HG03175 (cell line): ENCODE measurements around the gene TRIM44.
"Not testable (repeated sequence)": the region's sequence is repeated elsewhere in the genome, so short reads cannot be mapped to it uniquely, and the experiment has no call there.

Experiments used
- ATAC-seq: cut with Tn5 transposase; IDR thresholded peaks from one replicate; pipeline ENCODE4 v1.9.1; 2021; ENCODE audit warnings: mild to moderate bottlenecking, moderate library complexity; ENCODE audit not compliant: unreplicated experiment

The TRIM44 gene

GRCh38 chr11:35632301-35632700 lies 30.3 kb upstream of the TRIM44 start:
- no peak for ATAC-seq

GRCh38 chr11:35633827-35634423 lies 28.6 kb upstream of the TRIM44 start:
- no peak for ATAC-seq

- no peak for ATAC-seq
Observed at GRCh38 chr11:35635933-35636332, 26.6 kb upstream of the TRIM44 start.

GRCh38 chr11:35639591-35640179 lies 22.9 kb upstream of the TRIM44 start:
- ATAC-seq = no peak

GRCh38 chr11:35641171-35641897 lies 21.2 kb upstream of the TRIM44 start:
- no peak for ATAC-seq

GRCh38 chr11:35641964-35642363 lies 20.6 kb upstream of the TRIM44 start:
- ATAC-seq = no peak

- no peak for ATAC-seq
Observed at GRCh38 chr11:35647421-35648093, 15.0 kb upstream of the TRIM44 start.

GRCh38 chr11:35650006-35650405 lies 12.6 kb upstream of the TRIM44 start:
- ATAC-seq = no peak

GRCh38 chr11:35650467-35650866 lies 12.1 kb upstream of the TRIM44 start:
- no peak for ATAC-seq

GRCh38 chr11:35651263-35651662 lies 11.3 kb upstream of the TRIM44 start:
- ATAC-seq = no peak

GRCh38 chr11:35652786-35653185 lies 9.8 kb upstream of the TRIM44 start:
- not testable (repeated sequence) for ATAC-seq

GRCh38 chr11:35654711-35655110 lies 7.9 kb upstream of the TRIM44 start:
- no peak for ATAC-seq

- no peak for ATAC-seq
Observed at GRCh38 chr11:35655254-35655653, 7.3 kb upstream of the TRIM44 start.

GRCh38 chr11:35655856-35656255 lies 6.7 kb upstream of the TRIM44 start:
- ATAC-seq = no peak

- ATAC-seq = no peak
Observed at GRCh38 chr11:35658020-35658948, 4.3 kb upstream of the TRIM44 start.

GRCh38 chr11:35661534-35661933 lies 1.0 kb upstream of the TRIM44 start:
- ATAC-seq = no peak

- ATAC-seq = peak; percentile 34
Observed at GRCh38 chr11:35662061-35662648, 420 bp upstream of the TRIM44 start.

- no peak for ATAC-seq
Observed at GRCh38 chr11:35663408-35663702, 780 bp downstream of the TRIM44 start.

GRCh38 chr11:35664977-35665441 lies 2.4 kb downstream of the TRIM44 start:
- no peak for ATAC-seq

GRCh38 chr11:35667257-35667656 lies 4.7 kb downstream of the TRIM44 start:
- no peak for ATAC-seq
